Measurements from ENCODE around the gene PSAT1.

GRCh38 chr9:78278801-78279200 is 18.1 kb upstream of the PSAT1 start:
- no peak for TF ChIP-seq CTCF (conservative IDR thresholded peaks at IDR 0.05 in 1 of 2, IDR thresholded peaks at IDR 0.05 in 1 of 2; ENCODE audit: extremely low read depth in 1 of 2, insufficient read depth in 1 of 2, low read depth in 1 of 2, low read length in 2 of 2)
- TF ChIP-seq EZH2 (IDR thresholded peaks at IDR 0.05; ENCODE audit: borderline replicate concordance, low read length), result no peak

Measured in mammary epithelial cell (primary cell).